CD4-positive, alpha-beta T cell treated with Interleukin-10 for 1 hour (primary cell): ENCODE results near the gene PSMC3.

Experiments
- DNase-seq: peaks from one replicate; pipeline ENCODE4 v3.0.0-alpha.2; 2020

PSMC3 gene

GRCh38 chr11:47374720-47375019 lies 51.6 kb downstream of the PSMC3 start:
- DNase-seq = no peak

DNA sequence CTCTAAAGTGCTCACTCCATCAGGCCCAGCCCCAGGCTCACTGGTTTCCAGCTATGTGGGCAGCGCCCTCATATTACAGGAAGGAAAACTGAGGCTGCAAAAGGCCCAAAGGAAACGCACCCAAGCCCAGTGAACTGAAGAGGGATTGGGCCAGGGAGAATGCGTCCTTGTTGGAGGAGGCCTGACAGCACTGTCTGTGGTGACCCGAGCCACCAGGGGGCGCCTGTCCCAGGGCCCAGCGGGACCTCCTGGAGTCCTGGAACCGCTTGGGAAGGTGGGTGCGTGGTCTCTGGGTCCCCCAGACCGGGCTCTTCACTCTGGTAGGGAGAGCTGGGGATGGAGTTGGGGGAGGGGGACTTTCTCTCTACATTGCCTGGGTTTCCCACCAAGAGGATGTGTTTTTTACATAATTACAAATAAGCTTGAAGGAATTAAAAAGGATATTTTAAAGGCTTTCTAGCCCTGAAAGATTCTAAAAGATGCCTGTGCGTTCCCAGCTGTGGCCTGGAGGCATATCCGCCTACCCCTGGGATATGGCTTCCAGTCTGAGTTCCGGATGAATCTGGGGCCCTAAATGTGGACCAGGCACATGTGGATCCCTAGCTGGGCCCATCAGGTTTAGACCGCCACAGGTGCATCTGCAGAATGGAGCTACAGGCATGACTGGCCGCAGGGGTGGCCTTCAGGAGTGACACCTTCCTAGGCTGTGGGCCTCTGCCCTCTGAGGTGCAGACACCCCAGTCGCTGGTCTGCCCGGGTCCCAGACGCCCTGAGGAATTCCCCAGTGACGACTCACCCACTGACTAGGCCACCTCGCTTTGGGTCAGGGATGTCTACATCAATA lies 52.1 kb downstream of the PSMC3 start:
- DNase-seq = peak; percentile 84

GRCh38 chr11:47372422-47372821 lies 53.8 kb downstream of the PSMC3 start:
- no peak for DNase-seq

DNA sequence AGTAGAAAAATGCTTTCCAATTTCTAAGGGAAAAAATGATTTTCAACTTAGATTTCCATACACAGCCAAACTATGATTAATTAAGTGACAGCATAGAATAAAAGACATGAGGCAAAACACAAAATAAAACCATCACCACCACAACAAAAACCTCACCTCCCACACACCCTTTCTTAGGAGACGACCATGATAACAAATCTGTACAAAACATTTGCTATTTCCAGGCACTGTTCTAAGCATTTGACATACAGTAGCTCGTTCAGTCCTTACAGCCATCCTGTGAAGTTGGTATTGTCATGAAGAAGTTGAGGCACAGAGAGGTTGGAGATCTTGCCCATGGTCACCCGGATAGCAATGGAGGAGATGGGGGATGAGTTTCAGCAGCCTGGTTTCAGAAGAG lies 56.6 kb downstream of the PSMC3 start:
- DNase-seq = no peak
